Endothelial cell of umbilical vein (primary cell): ENCODE data around the gene ATP11C.
"Not testable (repeated sequence)": the region's sequence is repeated elsewhere in the genome, so short reads cannot be mapped to it uniquely, and the experiment has no call there.

Source experiments
- GATA2 ChIP-seq: IDR thresholded peaks from 2 replicates; pipeline ENCODE4 v1.7.0; 2011; ENCODE audit warnings: low read depth, mild to moderate bottlenecking, moderate library complexity, mixed read lengths, low read length; ENCODE audit not compliant: insufficient read length, insufficient read depth
- POLR2A ChIP-seq: IDR thresholded peaks from 2 replicates; pipeline ENCODE4 v1.6.1; 2012; ENCODE audit warnings: low read depth, mild to moderate bottlenecking, control low read depth, low read length
- POLR2AphosphoS5 ChIP-seq: IDR thresholded peaks from 2 replicates; pipeline ENCODE4 v1.6.1; 2012; ENCODE audit warnings: low read depth, mild to moderate bottlenecking, control low read depth, low read length, moderate library complexity; ENCODE audit not compliant: insufficient read depth
- TF ChIP-seq, protein P1 (sequence below), 2 donors: IDR thresholded peaks; 1 replicate in 1 of 2; 2 replicates in 1 of 2; pipeline ENCODE4 v1.5.1; 2011; ENCODE audit warnings: low read length in 2 of 2, mild to moderate bottlenecking in 2 of 2, moderate library complexity in 2 of 2, control low read depth in 1 of 2, inconsistent platforms in 1 of 2, low read depth in 1 of 2; ENCODE audit not compliant: insufficient read depth in 1 of 2; ENCODE audit errors: extremely low read depth in 1 of 2

- TF ChIP-seq, protein P1, sequence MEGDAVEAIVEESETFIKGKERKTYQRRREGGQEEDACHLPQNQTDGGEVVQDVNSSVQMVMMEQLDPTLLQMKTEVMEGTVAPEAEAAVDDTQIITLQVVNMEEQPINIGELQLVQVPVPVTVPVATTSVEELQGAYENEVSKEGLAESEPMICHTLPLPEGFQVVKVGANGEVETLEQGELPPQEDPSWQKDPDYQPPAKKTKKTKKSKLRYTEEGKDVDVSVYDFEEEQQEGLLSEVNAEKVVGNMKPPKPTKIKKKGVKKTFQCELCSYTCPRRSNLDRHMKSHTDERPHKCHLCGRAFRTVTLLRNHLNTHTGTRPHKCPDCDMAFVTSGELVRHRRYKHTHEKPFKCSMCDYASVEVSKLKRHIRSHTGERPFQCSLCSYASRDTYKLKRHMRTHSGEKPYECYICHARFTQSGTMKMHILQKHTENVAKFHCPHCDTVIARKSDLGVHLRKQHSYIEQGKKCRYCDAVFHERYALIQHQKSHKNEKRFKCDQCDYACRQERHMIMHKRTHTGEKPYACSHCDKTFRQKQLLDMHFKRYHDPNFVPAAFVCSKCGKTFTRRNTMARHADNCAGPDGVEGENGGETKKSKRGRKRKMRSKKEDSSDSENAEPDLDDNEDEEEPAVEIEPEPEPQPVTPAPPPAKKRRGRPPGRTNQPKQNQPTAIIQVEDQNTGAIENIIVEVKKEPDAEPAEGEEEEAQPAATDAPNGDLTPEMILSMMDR (IDR thresholded peaks at IDR 0.05; ENCODE audit: extremely low read depth in 1 of 2, insufficient read depth in 1 of 2, low read depth in 1 of 2, low read length in 2 of 2): not testable (repeated sequence)
- not testable (repeated sequence) for TF ChIP-seq GATA2, POLR2AphosphoS5, POLR2A
These were observed 247.7 kb downstream of the ATP11C start for GRCh38 chrX:139685175-139685574.
